Kidney (tissue), 14 donors: ENCODE results near the gene HOXA5. TPM values are rescaled to one million over a fixed set of nuclear protein-coding genes. Genes with fewer than 3 reads are reported as not detected.

Experiments used
- DNase-seq, 5 donors: peaks; one replicate each; pipeline ENCODE4 v3.0.0-alpha.2; 2013 to 2020
- FAIRE-seq: peaks from 2 replicates; lab custom pipeline; 2012; peaks lifted over from hg19 to GRCh38; lab: Jason Lieb, UNC
- H3K27ac ChIP-seq, 2 donors: one replicate each; pipeline ENCODE4 v1.7.0; 2013; ENCODE audit warnings: low read depth in 2 of 2, low read length in 2 of 2, inconsistent platforms in 1 of 2
- H3K27me3 ChIP-seq: one replicate; pipeline ENCODE4 v1.7.1; 2013; ENCODE audit warnings: low read length, inconsistent platforms; ENCODE audit not compliant: control insufficient read depth, insufficient read depth
- H3K36me3 ChIP-seq, 3 donors: one replicate each; pipeline versions ENCODE4 v1.7.0 to v1.7.1; 2013; ENCODE audit warnings: low read length in 3 of 3, control low read depth in 1 of 3, inconsistent platforms in 1 of 3; ENCODE audit not compliant: insufficient read depth in 3 of 3, control insufficient read depth in 2 of 3
- H3K4me1 ChIP-seq, 3 donors: one replicate each; pipeline versions ENCODE4 v1.7.0 to v1.7.1; 2013; ENCODE audit warnings: low read length in 3 of 3, inconsistent platforms in 1 of 3, low read depth in 1 of 3; ENCODE audit not compliant: control insufficient read depth in 2 of 3, insufficient read depth in 2 of 3
- H3K4me3 ChIP-seq, 3 donors: one replicate each; pipeline versions ENCODE4 v1.7.0 to v1.8.1; 2013; ENCODE audit warnings: low read length in 3 of 3, control low read depth in 1 of 3, inconsistent platforms in 1 of 3
- H3K9ac ChIP-seq, 3 donors: one replicate each; pipeline versions ENCODE4 v1.7.0 to v1.7.1; 2013; ENCODE audit warnings: low read length in 3 of 3, control low read depth in 1 of 3, inconsistent platforms in 1 of 3
- H3K9me3 ChIP-seq, 3 donors: one replicate each; pipeline versions ENCODE4 v1.7.0 to v1.7.1; 2013; ENCODE audit warnings: low read length in 3 of 3, control low read depth in 1 of 3, inconsistent platforms in 1 of 3; ENCODE audit not compliant: control insufficient read depth in 2 of 3, insufficient read depth in 1 of 3
- CTCF ChIP-seq: IDR thresholded peaks from 3 replicates; pipeline ENCODE4 v1.5.1; 2012; ENCODE audit warnings: mild to moderate bottlenecking, moderate library complexity, borderline replicate concordance; ENCODE audit not compliant: insufficient read depth; ENCODE audit errors: extremely low read depth
- intact Hi-C: fragments of 100-400 bp; cut with DNase I; formaldehyde crosslinking; loops from one replicate; pipeline ENCODE4 v1.11.1; 2022
- polyA plus RNA-seq: library from polyadenylated mRNA; stranded (reverse); fragments of 350-450 nt; fragmentation: Illumina TruSeq; extraction: RNeasy Lipid Tissue Mini Kit (QIAGEN cat#74804); gene quantifications from one replicate; pipeline ENCODE4 v1.2.3, GENCODE V29; 2014; ENCODE audit warnings: low read depth, low replicate concordance; ENCODE audit not compliant: insufficient read depth
- total RNA-seq: library from RNA; stranded (reverse); fragmentation: NEBNext Ultra II Directional; extraction: Animal tissue kit (Norgen Biotek cat#: 25700); gene quantifications from one replicate; pipeline ENCODE4 v1.2.1, GENCODE V29; 2021
- donor health status: control.
- donor health status: control.
- donor health status: control.
- donor health status: control.
- donor health status: control.
- donor health status: DM: yes; HTN: yes; CAD: no.
- donor health status: Normal renal cell carcinoma (clear cell type).

HOXA5 gene
- total and polyA plus RNA-seq, 2 donors from 2014 or later = 19.4 to 38.0 TPM

GRCh38 chr7:27140126-27140857 is 3.2 kb downstream of the HOXA5 start:
- Histone ChIP-seq H3K36me3 (peaks cover 2 to 16% (median 7%) of the 10 kb centered on the region in 3 donors), H3K9ac (peak overlapping the region; percentile 61 to 97 (median 64)), H3K9me3 (no peaks in the 10 kb centered on the region), H3K4me3 (peak overlapping the region; percentile 38 to 89 (median 45)), H3K4me1 (peaks cover 9 to 27% (median 13%) of the 10 kb centered on the region in 3 donors), H3K27ac (peak overlapping the region; percentile 76 to 97), H3K27me3 (no peaks in the 10 kb centered on the region)
- intact Hi-C loops = no loop called here
- FAIRE-seq = no peak
- no peak for TF ChIP-seq CTCF
- peak in 3 of 5 donors; percentile 62 to 92 (median 68) for DNase-seq

DNA sequence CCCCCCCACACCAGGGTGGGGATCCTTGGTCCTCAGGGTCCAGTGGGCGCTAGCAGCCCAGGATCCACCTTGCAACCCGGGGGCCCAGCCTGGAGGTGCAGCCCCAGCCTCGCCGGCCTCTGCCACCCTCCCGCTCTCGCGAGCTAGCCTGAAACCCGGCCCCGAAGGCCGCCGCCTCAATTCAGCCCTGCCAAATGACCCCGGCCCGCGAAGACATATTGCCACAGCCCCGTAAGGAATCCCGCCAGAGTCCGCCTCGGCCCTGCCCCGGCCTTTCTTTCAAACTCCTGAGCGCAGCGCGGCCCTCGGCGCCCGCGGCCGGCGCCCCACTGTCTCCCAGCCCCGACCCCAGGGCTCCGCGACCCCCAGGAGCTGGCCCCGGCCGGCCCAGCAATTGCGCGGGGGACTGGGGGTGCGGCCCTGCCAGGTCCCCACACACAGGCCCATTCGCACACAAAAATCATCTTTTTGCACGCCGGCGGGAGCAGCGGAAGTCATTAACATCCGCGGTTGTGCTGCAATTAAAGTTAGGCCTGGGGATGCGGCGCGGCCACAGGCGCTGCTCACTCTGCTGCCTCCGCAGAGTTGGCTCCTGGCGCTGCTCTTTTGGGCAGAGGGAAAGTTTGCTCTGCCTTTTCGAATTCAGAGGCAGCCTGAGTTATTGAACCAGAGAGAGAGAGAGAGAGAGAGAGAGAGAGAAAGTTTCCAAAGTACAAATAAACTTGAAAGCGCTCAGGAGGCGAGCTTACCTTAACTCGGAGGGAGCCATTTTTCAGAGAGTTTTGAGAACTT is 4.0 kb downstream of the HOXA5 start:
- peaks cover 2 to 16% (median 7%) of the 10 kb centered on the region in 3 donors for H3K36me3 ChIP-seq
- DNase-seq = peak in 3 of 5 donors; percentile 69 to 87 (median 79)
- peak overlapping the region; percentile 76 to 97 for H3K27ac ChIP-seq
- H3K9me3 ChIP-seq = no peaks in the 10 kb centered on the region
- TF ChIP-seq CTCF = no peak
- peaks cover 9 to 31% (median 13%) of the 10 kb centered on the region in 3 donors for H3K4me1 ChIP-seq
- H3K27me3 ChIP-seq = no peaks in the 10 kb centered on the region
- no peak for FAIRE-seq
- intact Hi-C loops = no loop called here
- peak overlapping the region; percentile 38 to 89 (median 45) for H3K4me3 ChIP-seq
- peak overlapping the region; percentile 61 to 97 (median 64) for H3K9ac ChIP-seq

DNA sequence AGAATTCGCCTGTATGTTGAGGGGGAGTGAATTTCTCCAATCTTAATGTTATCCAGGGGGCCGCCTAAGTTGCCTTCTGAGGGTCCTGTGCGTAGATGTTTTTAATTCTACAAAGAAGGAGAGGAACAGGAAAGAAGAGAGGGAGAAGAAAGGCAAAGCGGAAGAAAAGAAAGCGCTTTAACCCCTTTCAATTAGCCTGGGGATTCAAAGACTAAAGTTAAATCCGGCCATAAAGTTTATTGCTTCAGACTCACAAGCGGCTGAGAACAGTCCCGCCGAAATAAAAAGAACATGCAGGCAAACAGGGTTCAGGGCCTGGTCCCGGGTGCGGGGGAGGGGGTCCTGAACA is 4.5 kb downstream of the HOXA5 start:
- Histone ChIP-seq H3K27ac (peak overlapping the region; percentile 76 to 97), H3K4me3 (peak overlapping the region in 2 of 3 donors; percentile 37 to 89), H3K9ac (peak overlapping the region; percentile 15 to 97 (median 28)), H3K36me3 (peaks cover 2 to 16% (median 7%) of the 10 kb centered on the region in 3 donors), H3K27me3 (no peaks in the 10 kb centered on the region), H3K4me1 (peaks cover 9 to 33% (median 16%) of the 10 kb centered on the region in 3 donors), H3K9me3 (no peaks in the 10 kb centered on the region)
- intact Hi-C loops = no loop called here
- FAIRE-seq (no peak), DNase-seq (peak in 1 of 5 donors; percentile 79)
- no peak for TF ChIP-seq CTCF
